NCI-H2029 treated with DMSO at 0.1 percent for 48 hours (cell line): ENCODE results near the gene BPIFA1.

ENCODE experiments used
- DNase-seq: peaks from one replicate; lab custom pipeline; 2025; lab: John Stamatoyannopoulos, UW

The BPIFA1 gene

DNA sequence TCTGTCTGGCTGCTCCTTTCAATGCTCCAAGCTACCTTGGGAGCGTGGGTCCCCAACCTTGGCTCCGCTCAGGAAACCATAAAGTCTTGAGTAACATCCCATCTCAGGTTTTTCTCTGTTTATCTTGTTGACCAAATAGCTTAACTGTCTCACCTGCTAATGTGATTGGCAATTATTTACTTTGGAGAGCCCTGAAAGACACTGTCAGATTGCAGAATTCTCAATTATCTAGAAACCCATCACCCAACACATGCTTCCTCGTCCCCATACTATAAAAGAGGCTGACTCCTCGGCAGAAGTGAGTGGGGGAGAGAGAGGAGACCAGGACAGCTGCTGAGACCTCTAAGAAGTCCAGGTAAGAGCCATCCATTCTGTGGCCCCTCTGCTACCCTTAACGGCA lies at the start of gene BPIFA1:
Gene BPIFA1, plus strand, starts transcription at position 301 of the 400 bp plus-strand sequence. CDS start 1,716 bp downstream, outside the sequence.
- no peak for DNase-seq

DNA sequence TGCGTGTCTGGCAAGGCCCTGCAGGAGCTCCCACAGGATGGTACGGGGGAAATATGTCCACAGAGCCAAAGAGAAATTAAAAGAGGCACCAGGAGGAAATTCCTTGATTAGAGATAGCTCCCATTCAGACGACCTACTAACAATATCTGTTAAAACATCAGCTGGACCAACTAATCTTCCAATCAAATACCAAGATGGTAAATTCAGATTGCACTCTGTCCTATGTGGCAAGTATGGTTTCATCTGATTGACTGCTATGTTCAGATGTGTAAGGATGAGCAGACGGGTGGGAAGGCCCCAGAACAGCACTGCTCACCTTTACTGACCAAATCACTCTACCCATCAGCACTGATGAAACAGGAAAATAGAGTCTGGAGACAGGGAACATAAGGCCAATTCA lies 48.3 kb upstream of the BPIFA1 start:
- no peak for DNase-seq

DNA sequence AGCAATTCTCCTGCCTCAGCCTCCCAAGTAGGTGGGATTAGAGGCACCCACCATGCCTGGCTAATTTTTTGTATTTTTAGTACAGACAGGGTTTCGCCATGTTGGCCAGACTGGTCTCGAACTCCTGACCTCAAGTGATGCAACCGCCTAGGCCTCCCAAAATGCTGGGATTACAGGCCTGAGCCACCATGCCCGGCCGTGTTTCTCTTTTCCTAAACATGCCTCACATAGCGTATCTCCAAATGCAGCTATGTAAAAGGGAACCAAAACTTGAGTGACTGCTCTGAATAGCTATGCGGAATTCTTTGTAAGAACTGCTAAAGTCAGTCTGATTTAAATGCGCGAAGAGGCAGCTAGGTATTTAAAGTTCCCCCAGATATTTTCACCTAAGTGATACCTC lies 47.4 kb upstream of the BPIFA1 start:
- DNase-seq = no peak

DNA sequence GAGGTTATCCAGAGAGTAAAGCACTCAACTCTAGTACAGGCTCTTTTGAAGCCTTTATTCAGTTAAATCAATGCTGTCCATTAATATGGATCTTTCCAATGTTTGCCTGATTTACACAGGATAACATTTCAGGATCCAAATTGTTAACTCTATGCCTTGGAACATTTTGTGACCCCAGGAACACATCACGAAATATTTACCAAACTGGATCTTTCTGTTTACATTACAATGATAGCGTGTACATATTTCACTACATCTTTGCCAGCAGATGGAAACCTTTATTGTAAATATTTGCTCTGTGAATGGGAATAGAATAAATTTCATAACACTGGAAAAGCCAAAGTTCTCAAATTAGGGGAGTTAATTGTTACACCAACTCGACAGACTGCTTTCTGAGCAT lies 44.3 kb upstream of the BPIFA1 start:
- DNase-seq = peak; percentile 14

DNA sequence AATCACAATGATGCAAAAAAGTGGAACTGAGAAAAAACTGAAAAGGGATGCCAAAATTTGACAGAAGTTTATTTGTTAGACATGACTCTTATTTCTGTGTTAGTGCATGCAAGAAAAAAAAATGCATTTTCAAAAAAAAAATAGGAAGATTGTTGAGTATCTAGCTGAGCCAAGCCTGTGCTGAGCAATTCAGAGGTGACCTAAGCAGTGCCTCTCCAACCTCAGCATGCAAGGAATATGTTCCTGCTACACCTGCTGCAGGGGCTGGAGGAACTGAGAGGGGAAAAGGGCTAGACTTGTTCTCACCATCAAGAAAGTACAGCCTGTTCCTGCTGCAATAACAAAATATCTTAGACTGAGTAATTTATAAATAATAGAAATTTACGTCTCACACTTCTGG lies 43.8 kb upstream of the BPIFA1 start:
- DNase-seq = no peak

DNA sequence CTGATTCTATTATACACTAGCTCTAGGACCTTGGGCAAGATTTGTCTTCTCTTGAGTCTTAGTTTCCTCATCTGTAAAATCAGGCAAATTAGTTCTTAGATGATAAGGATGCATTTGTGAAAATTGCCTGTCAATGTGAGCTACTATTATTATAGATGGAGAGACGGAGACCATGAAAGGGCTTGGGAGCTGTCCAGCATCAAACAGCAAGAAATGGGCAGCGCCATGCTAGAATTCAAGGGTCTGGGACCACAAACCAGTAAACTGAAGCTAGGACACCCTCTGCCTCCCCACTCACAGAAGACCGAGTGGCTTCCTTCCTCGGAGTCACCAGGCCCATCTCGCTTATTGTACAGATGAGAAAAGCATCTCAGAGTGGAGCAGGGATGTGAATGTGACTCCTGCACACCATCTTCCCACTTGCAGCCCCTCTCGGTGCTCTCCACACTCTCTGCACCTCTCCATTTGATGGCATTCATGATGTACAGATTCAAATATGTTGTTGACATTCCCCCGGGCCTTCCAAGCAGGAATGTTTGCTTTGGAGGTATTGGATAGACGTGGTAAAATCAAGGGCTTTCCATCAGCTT lies 42.8 kb upstream of the BPIFA1 start:
- no peak for DNase-seq

DNA sequence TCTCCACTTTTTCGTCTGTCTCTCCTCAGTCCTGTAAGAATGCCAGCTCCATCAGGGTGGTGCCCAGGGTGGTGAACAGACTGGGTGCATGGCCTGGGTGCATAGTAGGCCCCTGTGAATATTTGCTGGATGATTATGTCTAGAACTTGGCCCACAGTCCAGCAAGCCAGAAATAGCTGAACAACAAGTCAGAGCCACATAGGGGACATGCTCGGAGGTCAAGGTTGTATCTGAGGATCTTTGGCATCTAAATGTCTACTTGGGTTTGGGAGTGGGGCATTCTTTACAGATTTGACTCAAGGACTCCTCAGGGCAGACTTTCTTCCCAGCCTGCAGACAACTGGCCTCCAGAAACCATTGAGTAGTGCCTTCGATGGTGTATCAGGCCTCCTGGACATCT lies 36.8 kb upstream of the BPIFA1 start:
- no peak for DNase-seq

DNA sequence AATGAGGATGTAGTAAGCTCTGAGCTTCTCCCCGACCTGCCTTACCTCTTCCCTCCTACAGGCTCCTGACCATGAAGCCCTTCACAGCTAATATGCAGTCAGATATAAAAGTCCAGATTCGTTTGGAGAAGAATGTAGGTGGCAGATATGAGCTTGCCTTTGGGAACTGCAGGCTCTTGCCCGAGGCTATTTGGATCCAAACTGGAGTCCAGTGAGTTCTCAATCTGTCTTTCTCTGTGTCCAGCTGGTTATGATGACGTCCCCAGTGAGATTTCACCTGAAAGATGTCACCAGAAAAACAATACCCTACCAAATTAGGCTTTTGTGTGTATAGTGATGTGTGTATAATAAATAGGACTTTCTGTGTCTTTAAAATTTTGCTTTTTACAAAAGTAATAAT lies 33.3 kb upstream of the BPIFA1 start:
- no peak for DNase-seq

DNA sequence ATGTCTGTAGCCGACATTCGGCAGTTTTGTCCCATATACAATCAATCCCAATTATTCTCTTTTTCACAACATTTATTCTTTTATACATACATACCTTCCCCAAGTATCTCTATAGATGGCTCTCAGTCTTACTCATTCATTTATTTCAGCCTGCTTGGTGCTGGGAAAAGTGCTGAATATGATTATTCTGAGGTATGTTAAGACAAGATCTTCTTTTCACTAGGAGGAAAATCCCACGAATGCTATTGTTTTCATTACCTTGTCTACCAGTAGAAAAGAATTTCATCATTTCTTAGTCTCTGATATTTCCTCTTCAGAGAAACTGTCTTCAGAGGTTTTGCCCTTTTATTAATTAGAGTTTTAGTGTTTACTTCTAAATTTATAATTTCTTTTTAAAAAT lies 32.4 kb upstream of the BPIFA1 start:
- no peak for DNase-seq

DNA sequence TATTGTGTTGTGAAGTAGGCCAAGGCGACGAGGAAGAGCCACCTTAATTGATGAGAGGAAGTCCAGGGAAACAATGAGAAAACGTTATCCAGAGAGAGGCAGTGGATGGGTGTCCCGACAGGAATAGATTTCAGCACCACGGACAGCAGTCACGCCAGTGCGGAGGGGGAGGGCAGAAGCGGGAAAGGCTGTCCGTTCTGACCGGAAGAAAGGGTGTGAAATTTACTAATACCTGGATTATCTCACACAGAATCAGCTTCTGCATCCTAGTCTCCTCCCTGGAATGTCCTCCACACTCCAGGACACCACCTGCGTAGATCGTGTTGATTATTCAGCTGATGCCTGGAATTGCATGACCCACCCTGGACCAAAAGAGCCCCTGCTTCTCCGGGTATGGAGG lies 26.0 kb upstream of the BPIFA1 start:
- DNase-seq = no peak

DNA sequence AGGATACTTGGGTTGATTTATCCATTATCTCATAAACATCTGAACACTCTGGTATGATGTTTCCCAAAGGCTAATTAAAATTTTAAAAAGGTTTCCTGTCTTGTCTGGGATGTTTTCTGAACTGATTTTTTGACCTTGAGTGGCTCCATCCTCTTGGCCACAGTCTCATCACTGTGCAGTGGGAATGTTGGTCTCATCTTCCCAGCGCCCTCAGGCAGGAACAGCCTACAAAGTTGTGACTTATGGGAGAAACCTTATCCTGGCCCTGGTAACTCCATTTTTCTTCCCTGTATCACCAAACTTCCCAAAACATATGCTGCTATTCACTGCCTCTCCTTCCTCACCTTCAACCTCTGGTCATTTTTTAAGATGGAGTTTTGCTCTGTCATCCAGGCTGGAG lies 25.4 kb upstream of the BPIFA1 start:
- no peak for DNase-seq

DNA sequence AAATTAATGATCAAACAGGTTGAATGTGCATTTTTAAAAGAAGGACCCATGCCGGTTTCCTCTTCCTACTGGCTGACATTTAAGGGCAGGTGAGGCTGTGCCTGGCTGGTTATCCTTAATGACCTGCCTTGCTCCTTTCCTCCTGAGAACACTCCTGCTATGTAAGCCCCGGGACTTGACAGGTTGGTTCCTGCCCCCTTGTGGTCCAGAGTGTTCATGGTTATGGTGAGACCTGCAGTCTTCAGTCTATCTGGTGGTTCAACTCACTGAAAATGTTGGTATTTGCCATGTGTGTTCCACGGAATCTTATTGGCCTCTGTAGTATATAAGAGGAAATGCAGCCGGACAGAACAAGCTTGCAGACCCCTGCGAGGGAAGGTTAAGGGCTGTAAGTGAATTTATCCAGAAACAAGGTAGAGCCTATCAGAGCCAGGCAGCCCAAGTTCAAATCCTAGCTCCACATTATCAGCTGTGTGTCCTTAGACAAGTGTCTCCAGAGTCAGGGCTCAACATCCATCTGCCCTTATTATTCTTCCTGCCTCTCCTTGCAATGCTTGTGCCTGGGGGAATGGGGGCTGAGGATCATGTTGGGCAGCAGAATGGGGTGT lies 23.9 kb upstream of the BPIFA1 start:
- peak; percentile 63 for DNase-seq

DNA sequence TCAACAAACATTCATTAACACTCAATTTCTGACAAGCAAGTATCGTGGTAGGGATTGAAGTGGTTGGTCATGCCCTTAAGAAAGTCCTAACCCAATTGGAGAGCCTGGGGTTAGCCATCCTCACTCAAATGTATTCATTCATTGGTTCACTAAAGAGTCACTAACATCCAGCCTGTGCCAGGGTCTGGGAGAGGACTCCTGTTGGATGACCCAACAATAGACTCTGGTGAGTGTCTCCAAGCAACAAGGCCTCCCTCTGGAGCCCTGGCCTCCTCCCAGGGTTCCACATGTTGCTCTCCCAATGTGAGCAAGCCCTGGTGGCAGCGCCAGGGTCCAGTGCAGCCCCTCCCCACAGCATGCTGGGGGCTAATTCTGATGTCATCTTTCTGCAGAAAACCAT lies 18.7 kb upstream of the BPIFA1 start, which contains the start of gene BPIFA3:
Gene BPIFA3, plus strand, starts transcription at position 301 of the 400 bp plus-strand sequence. CDS start 185 bp downstream, outside the sequence.
- DNase-seq = no peak

DNA sequence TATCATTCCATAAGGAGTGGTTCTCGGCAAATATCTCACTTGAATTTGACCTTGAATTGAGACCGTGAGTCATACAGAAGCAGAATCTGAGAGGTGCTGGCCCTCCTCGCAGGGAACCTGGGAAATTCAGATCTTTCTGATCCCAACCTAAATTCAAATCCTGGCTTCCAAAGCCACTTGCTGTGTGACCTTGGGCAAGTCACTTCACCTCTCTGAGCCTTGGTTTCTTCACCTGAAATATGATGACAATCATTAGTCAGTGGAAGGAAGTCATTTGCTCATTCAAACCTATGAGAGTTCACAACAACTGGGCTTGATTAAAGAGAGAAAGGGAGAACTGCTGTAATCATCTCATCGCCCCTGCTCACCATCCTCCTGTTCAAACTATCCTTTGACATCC lies 11.4 kb upstream of the BPIFA1 start:
- no peak for DNase-seq

DNA sequence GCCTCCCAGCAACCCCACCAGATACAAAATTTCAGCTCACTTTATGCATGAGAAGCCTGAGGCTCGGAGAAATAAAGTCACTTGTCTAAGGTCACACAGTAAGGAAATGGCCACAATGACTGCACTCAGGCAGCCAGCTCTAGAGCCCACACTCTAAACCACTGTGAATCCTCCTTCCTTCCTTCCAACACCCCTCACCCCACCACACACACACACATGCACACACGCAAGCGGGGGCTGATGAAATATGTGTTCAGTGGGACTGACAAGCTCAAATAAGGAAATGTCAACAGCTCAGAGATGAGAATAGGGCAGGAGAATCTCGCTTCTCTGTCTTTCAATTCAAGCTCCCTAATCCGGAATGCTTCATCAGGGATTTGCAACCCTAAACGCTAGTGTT lies 6.0 kb upstream of the BPIFA1 start:
- DNase-seq = no peak

DNA sequence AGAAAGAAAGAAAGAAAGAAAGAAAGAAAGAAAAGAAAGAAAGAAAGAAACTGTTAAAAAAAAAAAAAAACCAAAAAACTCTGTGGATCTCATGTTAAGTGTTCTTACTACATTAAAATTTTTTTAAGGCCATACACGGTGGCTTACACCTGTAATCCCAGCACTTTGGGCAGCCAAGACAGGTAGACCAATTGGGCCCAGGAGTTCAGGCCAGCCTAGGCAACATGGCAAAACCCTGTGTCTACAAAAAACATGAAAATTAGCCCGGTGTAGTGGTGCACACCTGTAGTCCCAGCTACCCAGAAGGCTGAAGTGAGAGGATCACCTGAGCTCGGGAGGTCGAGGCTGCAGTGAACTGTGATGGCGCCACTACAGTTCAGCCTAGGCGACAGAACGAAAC lies 4.6 kb upstream of the BPIFA1 start:
- DNase-seq = no peak

DNA sequence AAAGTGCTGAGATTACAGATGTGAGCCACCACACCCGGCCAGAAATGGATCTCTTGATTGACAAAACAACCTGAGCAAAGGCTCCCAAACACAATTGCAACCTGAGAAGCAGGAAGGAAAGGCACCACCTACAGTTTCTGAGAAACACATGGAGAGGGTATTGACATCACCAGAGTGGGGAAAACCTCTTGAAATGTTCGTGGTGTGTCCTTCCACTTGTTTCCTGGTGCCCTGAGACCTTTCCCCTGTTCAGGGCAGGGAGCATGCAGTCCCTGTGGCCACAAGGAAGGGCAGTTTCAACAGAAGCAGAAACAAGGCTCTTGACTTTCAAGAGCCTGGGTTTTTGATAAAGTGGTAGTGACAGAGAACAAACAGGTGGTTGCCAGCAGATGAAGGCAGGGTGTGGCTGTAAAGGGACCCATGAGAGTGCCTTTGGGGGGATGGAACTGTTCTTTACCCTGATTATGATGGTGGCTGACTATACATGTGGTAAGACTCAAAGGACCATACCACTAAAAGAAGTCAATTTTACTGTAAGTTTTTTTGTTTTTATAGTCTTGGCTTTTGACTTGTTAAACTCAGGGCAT lies 3.2 kb upstream of the BPIFA1 start:
- peak; percentile 89 for DNase-seq

DNA sequence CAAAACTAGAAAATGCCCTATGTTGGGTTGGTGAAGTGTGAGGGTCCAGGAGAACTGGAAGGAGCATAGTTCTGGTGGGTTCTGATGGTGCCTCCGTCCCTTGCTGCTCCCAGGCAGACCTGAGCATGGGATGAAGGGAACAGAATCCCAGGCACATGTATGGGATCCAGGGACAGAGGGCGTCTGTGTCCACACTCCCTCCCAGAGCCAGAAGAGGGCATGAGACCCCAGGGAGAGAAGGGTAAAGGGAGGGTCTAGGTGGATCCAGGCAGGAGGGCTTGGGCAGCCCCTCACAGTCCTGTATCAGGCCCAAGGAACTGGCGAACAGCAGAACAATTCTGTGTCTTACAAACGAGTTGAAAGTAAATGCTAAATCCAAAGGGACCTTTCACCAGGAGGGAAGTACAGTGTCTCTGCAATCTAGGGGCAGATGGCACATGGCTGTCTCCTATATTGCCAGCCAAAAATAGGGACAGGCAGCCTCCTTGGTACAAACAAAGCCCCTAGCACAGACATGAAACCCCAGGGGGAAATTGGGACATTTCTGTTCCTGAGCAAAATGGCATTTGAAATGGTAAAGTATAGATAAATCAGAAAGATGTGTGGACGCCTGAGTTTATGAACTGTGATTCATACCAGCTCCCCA lies 2.5 kb upstream of the BPIFA1 start:
- DNase-seq = no peak

DNA sequence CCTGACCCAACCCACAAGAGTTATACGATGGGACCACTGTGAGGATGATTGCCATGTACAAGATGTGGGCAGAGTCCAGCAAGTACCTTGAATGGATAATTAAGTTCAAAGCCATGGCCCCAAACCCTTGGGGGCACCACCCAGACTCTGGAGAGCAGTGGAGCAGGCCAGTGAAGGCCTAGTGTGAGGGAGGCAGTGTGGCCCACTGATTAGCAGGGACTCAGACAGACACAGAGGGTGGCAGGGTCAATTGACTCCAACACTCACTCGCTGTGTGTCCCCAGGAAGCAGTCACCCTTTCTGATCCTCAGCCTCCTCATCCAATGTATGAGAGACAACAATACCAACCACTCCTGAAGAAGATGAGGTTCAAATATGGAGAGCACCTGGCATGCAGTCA lies 1.7 kb upstream of the BPIFA1 start:
- no peak for DNase-seq

DNA sequence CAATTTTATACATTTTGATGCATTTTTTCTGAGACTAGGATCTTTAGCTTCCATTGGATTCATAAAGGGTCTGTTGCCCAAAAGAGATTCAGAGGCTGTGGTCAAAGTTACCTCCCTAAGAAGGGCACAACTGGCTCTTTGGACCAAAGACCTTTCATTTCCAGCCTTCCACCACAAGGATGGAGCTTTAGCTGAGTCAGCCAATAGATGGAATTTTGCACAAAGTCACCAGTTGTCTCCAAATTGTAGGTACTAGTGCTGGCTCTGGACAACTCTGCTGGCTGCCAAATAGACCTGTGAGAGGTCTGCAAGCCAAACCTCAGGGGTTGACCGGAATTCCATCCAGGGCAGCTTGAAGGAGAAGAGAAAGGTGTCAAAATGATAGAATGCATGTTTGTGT lies 555 bp downstream of the BPIFA1 start:
- no peak for DNase-seq

DNA sequence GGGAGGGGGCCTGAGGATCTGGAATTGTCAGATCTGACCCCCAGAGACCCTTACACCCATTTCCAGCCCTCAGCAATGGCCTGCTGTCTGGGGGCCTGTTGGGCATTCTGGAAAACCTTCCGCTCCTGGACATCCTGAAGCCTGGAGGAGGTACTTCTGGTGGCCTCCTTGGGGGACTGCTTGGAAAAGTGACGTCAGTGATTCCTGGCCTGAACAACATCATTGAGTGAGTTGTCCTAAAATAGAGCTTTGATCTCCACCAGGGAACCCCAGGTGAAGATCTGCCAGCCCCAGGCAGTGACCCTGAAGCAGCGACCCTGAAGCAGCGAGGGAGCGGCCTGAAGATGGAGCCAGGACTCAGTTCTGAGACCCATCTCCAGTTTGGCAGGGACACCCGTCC lies 2.2 kb downstream of the BPIFA1 start:
- DNase-seq = no peak

DNA sequence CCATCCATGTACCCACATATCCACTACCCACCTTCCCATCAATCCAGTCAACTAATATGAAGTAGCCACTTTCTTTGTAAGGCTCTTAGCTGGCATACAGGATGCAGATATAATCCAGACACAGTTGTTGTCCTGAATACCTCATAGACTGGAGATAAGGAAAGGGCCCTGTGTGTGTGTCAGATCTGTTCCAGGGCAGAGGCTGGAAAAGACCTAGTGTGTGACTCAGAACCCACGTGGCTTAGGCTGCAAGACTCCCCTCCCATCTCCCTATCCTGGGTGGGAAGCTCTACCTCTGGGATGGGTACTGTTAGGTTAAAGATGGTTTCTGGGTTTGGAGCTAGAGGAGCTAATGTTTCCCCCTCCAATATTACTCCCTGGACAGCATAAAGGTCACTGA lies 3.6 kb downstream of the BPIFA1 start:
- no peak for DNase-seq

DNA sequence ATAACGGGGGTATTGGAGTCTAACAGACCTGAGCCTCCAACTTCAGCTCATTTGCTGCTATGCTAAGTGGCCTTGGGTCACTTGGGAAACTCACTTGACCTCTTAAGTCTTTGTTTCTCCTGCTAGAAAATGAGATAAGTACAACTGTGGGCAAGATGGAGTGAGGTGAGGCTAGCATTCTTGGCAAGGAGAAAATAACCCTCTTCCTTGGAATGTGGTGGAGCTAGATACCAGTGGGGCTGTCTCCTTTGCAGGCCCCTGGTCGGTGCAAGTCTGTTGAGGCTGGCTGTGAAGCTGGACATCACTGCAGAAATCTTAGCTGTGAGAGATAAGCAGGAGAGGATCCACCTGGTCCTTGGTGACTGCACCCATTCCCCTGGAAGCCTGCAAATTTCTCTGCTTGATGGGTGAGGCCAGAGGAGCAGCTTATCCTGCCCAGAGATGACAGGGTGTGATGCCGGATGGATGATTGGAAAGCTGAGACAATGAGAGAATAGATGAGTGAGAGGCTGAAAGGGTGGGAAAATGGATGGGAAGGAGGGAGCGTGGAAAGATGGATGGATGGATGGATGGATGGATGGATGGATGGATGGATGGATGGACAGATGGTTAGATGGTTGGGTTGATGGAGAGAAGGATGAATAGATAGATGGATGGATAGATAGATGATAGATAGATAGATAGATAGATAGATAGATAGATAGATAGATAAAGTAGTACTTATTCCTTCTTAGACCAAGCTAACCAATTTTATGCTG lies 4.4 kb downstream of the BPIFA1 start:
- DNase-seq = no peak
